Lung (tissue), 12 donors: Measurements from ENCODE around the gene TNFRSF21. TPM values are rescaled to one million over a fixed set of nuclear protein-coding genes. Genes with fewer than 3 reads are reported as not detected.
A peak's percentile ranks its signal among the peaks of the same experiment; 100 is the strongest.

Experiments
- ATAC-seq: fragments of 200-7000 bp; cut with Tn5 transposase; one replicate; pipeline ENCODE4 v1.9.1; 2020; ENCODE audit warnings: moderate number of reproducible peaks; ENCODE audit not compliant: insufficient read depth, low FRiP score
- DNase-seq, 3 donors: peaks; one replicate each; pipeline ENCODE4 v3.0.0-alpha.2; 2013 to 2017
- H3K27ac ChIP-seq, 2 donors: one replicate each; pipeline ENCODE4 v1.5.1; 2013; ENCODE audit warnings: mild to moderate bottlenecking in 2 of 2, moderate library complexity in 2 of 2, control low read depth in 1 of 2, inconsistent platforms in 1 of 2, low read depth in 1 of 2, low read length in 1 of 2
- H3K27me3 ChIP-seq, 3 donors: one replicate each; pipeline ENCODE4 v1.5.1; 2013; ENCODE audit warnings: low read length in 2 of 3; ENCODE audit not compliant: control insufficient read depth in 3 of 3, insufficient read depth in 3 of 3
- H3K36me3 ChIP-seq, 4 donors: one replicate each; pipeline ENCODE4 v1.5.1; 2013; ENCODE audit warnings: low read length in 4 of 4, mild to moderate bottlenecking in 1 of 4, moderate library complexity in 1 of 4; ENCODE audit not compliant: control insufficient read depth in 4 of 4, insufficient read depth in 4 of 4
- H3K4me1 ChIP-seq, 5 donors: one replicate each; pipeline ENCODE4 v1.5.1; 2013; ENCODE audit warnings: low read length in 5 of 5, mild to moderate bottlenecking in 2 of 5, moderate library complexity in 1 of 5; ENCODE audit not compliant: control insufficient read depth in 5 of 5, insufficient read depth in 5 of 5
- H3K4me3 ChIP-seq: one replicate; pipeline ENCODE4 v1.5.1; 2013; ENCODE audit warnings: mild to moderate bottlenecking, control low read depth, moderate library complexity
- H3K9ac ChIP-seq, 2 donors: one replicate each; pipeline ENCODE4 v1.5.1; 2013; ENCODE audit warnings: low read length in 2 of 2, control low read depth in 1 of 2; ENCODE audit not compliant: insufficient read depth in 1 of 2
- H3K9me3 ChIP-seq, 4 donors: one replicate each; pipeline ENCODE4 v1.5.1; 2013; ENCODE audit warnings: low read length in 3 of 4, mild to moderate bottlenecking in 1 of 4, moderate library complexity in 1 of 4; ENCODE audit not compliant: control insufficient read depth in 4 of 4, insufficient read depth in 3 of 4
- CTCF ChIP-seq: IDR thresholded peaks from 2 replicates; pipeline ENCODE4 v1.5.1; 2012; ENCODE audit warnings: mild to moderate bottlenecking; ENCODE audit errors: control extremely low read depth, extremely low read depth
- WGBS, 2 donors: extraction: QIAGEN DNeasy Blood & Tissue Kit; methylation state at CpG; one replicate each; pipeline ENCODE4 v1.1.7; 2013; 5-methylcytosine and 5-hydroxymethylcytosine counted together
- polyA plus RNA-seq, 2 donors: library from polyadenylated mRNA; stranded (reverse); fragments of 200-250 nt; gene quantifications; one replicate each; pipeline ENCODE4 v1.2.1, GENCODE V29; 2013
- total RNA-seq, 2 donors: library from RNA; depleted of rRNA in 1 of 2; stranded (reverse); fragments of >200 nt in 1 of 2; gene quantifications; one replicate each; pipeline ENCODE4 v1.2.1, GENCODE V29; 2014 to 2021
- donor health status: control.
- donor health status: control.
- donor health status: Bipolar disorder and iron deficiency.
- donor health status: healthy.
- donor health status: DM: yes; HTN: yes; CAD: no.

TNFRSF21 gene
- total and polyA plus RNA-seq, 4 donors = 11.1 to 36.6 (median 24.5) TPM

GRCh38 chr6:47187113-47187512 lies 122.6 kb downstream of the TNFRSF21 start:
- 93 to 97% methylated on average over 1 of the region's 1 CpG for WGBS, 2 donors
- ATAC-seq = no peak

GRCh38 chr6:47182291-47182957 lies 127.3 kb downstream of the TNFRSF21 start:
- Histone ChIP-seq H3K27ac (peak overlapping the region in 1 of 2 donors; percentile 1), H3K36me3 (no peaks in the 10 kb centered on the region), H3K4me3 (no peak overlapping the region), H3K27me3 (no peaks in the 10 kb centered on the region), H3K9me3 (no peaks in the 10 kb centered on the region), H3K4me1 (peaks cover 0 to 8% (median 0%) of the 10 kb centered on the region in 5 donors), H3K9ac (no peak overlapping the region)
- TF ChIP-seq CTCF = no peak
- 65 to 84% methylated on average over 6 of the region's 6 CpGs for WGBS, 2 donors
- peak; percentile 11 for ATAC-seq
- peak in 2 of 3 donors; percentile 23 to 40 for DNase-seq

More at GRCh38 chr6:47187113-47187512, 122.6 kb downstream of the TNFRSF21 start:
- no peak overlapping the region for H3K27ac ChIP-seq
- DNase-seq = no peak
- no peak overlapping the region for H3K9ac ChIP-seq
- H3K4me1 ChIP-seq = peaks cover 0 to 8% (median 0%) of the 10 kb centered on the region in 5 donors
- H3K36me3 ChIP-seq = no peaks in the 10 kb centered on the region
- H3K27me3 ChIP-seq = no peaks in the 10 kb centered on the region
- no peaks in the 10 kb centered on the region for H3K9me3 ChIP-seq
- H3K4me3 ChIP-seq = no peak overlapping the region
- no peak for TF ChIP-seq CTCF

DNA sequence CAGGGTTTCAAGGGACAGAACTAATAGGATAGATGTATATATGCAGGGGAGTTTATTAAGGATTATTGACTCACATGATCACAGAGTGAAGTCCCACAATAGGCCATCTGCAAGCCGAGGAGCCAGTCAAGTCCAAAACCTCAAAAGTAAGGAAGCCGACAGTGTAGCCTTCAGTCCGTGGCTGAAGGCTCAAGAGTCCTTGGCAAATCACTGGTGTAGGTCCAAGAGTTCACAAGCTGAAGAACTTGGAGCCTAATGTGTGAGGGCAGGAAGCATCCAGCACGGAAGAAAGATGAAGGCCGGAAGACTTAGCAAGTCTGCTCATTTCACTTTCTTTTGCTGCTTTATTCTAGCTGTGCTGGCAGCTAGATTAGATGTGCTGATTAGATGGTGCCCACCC lies 128.0 kb downstream of the TNFRSF21 start:
- no peaks in the 10 kb centered on the region for H3K27me3 ChIP-seq
- no peak overlapping the region for H3K9ac ChIP-seq
- WGBS, 2 donors = 77 to 92% methylated on average over 5 of the region's 5 CpGs
- H3K9me3 ChIP-seq = no peaks in the 10 kb centered on the region
- DNase-seq (no peak), ATAC-seq (no peak)
- H3K36me3 ChIP-seq = no peaks in the 10 kb centered on the region
- no peak overlapping the region for H3K4me3 ChIP-seq
- no peak overlapping the region for H3K27ac ChIP-seq
- no peak for TF ChIP-seq CTCF
- H3K4me1 ChIP-seq = peaks cover 0 to 6% (median 0%) of the 10 kb centered on the region in 5 donors

Other genes with a start within 250 kb of the TNFRSF21 start
- gene CD2AP, start 167.9 kb upstream of the TNFRSF21 start, total RNA-seq = 100 to 1,000 TPM in 1 of 2 donors, 10 to 100 TPM in 1; 29.1 to 104 TPM
- 10 to 100 TPM; 14.2 to 14.4 TPM for gene CD2AP, start 167.9 kb upstream of the TNFRSF21 start, polyA plus RNA-seq